GM12878 (cell line): ENCODE results near the gene MEIS2. TPM values are rescaled to one million over a fixed set of nuclear protein-coding genes. Genes with fewer than 3 reads are reported as not detected.

Experiments used
- ATAC-seq: fragments of 200-7000 bp; cut with Tn5 transposase; 3 replicates; pipeline ENCODE4 v1.9.1; 2020; ENCODE audit warnings: mild to moderate bottlenecking, moderate library complexity
- BruUV-seq: library from RNA; stranded (reverse); fragments of 400-500 nt; replicated peaks from 2 replicates; lab custom pipeline; 2021; lab: Mats Ljungman, UMichigan
- CTCF ChIA-PET: fragments of 300-600 bp; sonication (Branson Sonifier 250); formaldehyde crosslinking; extraction: SDS; loops from one replicate; lab custom pipeline; 2021; ENCODE audit warnings: inconsistent platforms; lab: Yijun Ruan, JAX
- POLR2A ChIA-PET: fragments of 350-600 bp; formaldehyde crosslinking; extraction: SDS; loops from one replicate; lab custom pipeline; 2021; ENCODE audit warnings: inconsistent platforms; lab: Charles Lee
- RAD21 ChIA-PET: fragments of 300-600 bp; sonication (Branson Sonifier 250); formaldehyde crosslinking; loops from one replicate; lab custom pipeline; 2023; ENCODE audit warnings: antibody characterized with exemption; ENCODE audit not compliant: unreplicated experiment; lab: Charles Lee
- SMC1A ChIA-PET: fragments of 300-600 bp; sonication (Branson Sonifier 250); formaldehyde crosslinking; loops from one replicate; lab custom pipeline; 2023; ENCODE audit not compliant: unreplicated experiment, uncharacterized antibody; lab: Charles Lee
- DNase-seq: peaks from one replicate; pipeline ENCODE4 v3.0.0-alpha.2; 2011; ENCODE audit warnings: low read depth, low spot score
- FAIRE-seq: peaks from 3 replicates; lab custom pipeline; 2011; peaks lifted over from hg19 to GRCh38; lab: Jason Lieb, UNC
- H2AFZ ChIP-seq: 2 replicates; pipeline ENCODE4 v1.6.0; 2011; ENCODE audit warnings: low read depth, low read length, control low read depth; ENCODE audit not compliant: control insufficient read depth
- H3K27ac ChIP-seq: 2 replicates; pipeline ENCODE4 v1.5.1; 2011; ENCODE audit warnings: control low read depth; ENCODE audit not compliant: control insufficient read depth, insufficient read depth
- H3K27me3 ChIP-seq, 2 experiments: replicated peaks in 1 of 2; 2 replicates each; pipeline versions ENCODE4 v1.6.0 to v1.6.1; 2011; ENCODE audit warnings: low read length in 1 of 2; ENCODE audit not compliant: control insufficient read depth in 2 of 2, insufficient read depth in 2 of 2
- H3K36me3 ChIP-seq, 2 experiments: 2 replicates each; pipeline ENCODE4 v1.5.1; 2011; ENCODE audit warnings: low read length in 1 of 2; ENCODE audit not compliant: control insufficient read depth in 2 of 2, insufficient read depth in 2 of 2
- H3K4me1 ChIP-seq: 2 replicates; pipeline ENCODE4 v1.6.1; 2011; ENCODE audit warnings: mild to moderate bottlenecking, low read length, moderate library complexity, mixed read lengths; ENCODE audit not compliant: control insufficient read depth, insufficient read depth
- H3K4me2 ChIP-seq: 2 replicates; pipeline ENCODE4 v1.6.0; 2011; ENCODE audit warnings: control low read depth; ENCODE audit not compliant: control insufficient read depth, insufficient read depth
- H3K4me3 ChIP-seq: fragments of 200-600 bp; sonication (generic); 2 replicates; pipeline ENCODE4 v1.5.1; 2016
- H3K79me2 ChIP-seq: 2 replicates; pipeline ENCODE4 v1.6.0; 2011; ENCODE audit warnings: low read length; ENCODE audit not compliant: control insufficient read depth, insufficient read depth
- H3K9ac ChIP-seq: 2 replicates; pipeline ENCODE4 v1.8.0; 2011; ENCODE audit warnings: low read length, control low read depth, mixed read lengths; ENCODE audit not compliant: control insufficient read depth, insufficient read depth
- H3K9me3 ChIP-seq: replicated peaks from 3 replicates; pipeline ENCODE4 v1.5.1; 2011; ENCODE audit warnings: mild to moderate bottlenecking, low read length; ENCODE audit not compliant: control insufficient read depth, insufficient read depth
- H4K20me1 ChIP-seq: 2 replicates; pipeline ENCODE4 v1.6.0; 2011; ENCODE audit not compliant: control insufficient read depth, insufficient read depth
- ASH2L ChIP-seq: fragments of 300-600, 200-600 bp; sonication (generic); IDR thresholded peaks from 2 replicates; pipeline ENCODE4 v1.6.1; 2017; ENCODE audit warnings: low read depth, mild to moderate bottlenecking, borderline replicate concordance
- BCL11A ChIP-seq: IDR thresholded peaks from 2 replicates; pipeline ENCODE4 v1.6.1; 2011; ENCODE audit warnings: low read depth, low read length
- DPF2 ChIP-seq: fragments of 450-650 bp; IDR thresholded peaks from 2 replicates; pipeline ENCODE4 v1.6.1; 2017; ENCODE audit warnings: mild to moderate bottlenecking
- MTA2 ChIP-seq: fragments of 450-650 bp; IDR thresholded peaks from 2 replicates; pipeline ENCODE4 v1.6.1; 2016; ENCODE audit warnings: low read depth, mild to moderate bottlenecking, moderate library complexity
- NR2F1 ChIP-seq: fragments of 450-650 bp; conservative IDR thresholded peaks from 2 replicates; pipeline ENCODE4 v1.6.1; 2017; ENCODE audit warnings: mild to moderate bottlenecking
- NRF1 ChIP-seq: conservative IDR thresholded peaks from 2 replicates; pipeline ENCODE4 v1.6.1; 2011; ENCODE audit warnings: mild to moderate bottlenecking, low read depth, low read length, improper control_type of control experiment
- RAD51 ChIP-seq: fragments of 450-650 bp; IDR thresholded peaks from 2 replicates; pipeline ENCODE4 v1.6.1; 2016; ENCODE audit warnings: moderate library complexity, mild to moderate bottlenecking, inconsistent platforms
- ZNF274 ChIP-seq: IDR thresholded peaks from one replicate; pipeline ENCODE4 v1.8.0; 2011; ENCODE audit not compliant: insufficient read length, insufficient read depth
- ZSCAN29 ChIP-seq: fragments of 450-650 bp; IDR thresholded peaks from 2 replicates; pipeline ENCODE4 v1.6.1; 2017; ENCODE audit warnings: mild to moderate bottlenecking, moderate library complexity
- in situ Hi-C: fragments of 300-500 bp; cut with MboI; formaldehyde crosslinking; loops from 9 replicates; pipeline ENCODE4 v1.14.3; 2018; ENCODE audit warnings: mixed read lengths
- intact Hi-C: fragments of 100-400 bp; cut with micrococcal nuclease; formaldehyde crosslinking; loops from one replicate; pipeline ENCODE4 v1.14.2; 2022; ENCODE audit not compliant: unreplicated experiment
- polyA plus RNA-seq, 11 experiments: library from polyadenylated mRNA; depleted of rRNA in 4 of 11; unstranded in 6 of 11; stranded (reverse) in 5 of 11; fragments of >200 nt; fragmentation: Nextera tagmentation in 4 of 11; fragmentation: Illumina TruSeq in 1 of 11; extraction: Ambion mirVana in 4 of 11; extraction: Trizol in 1 of 11; gene quantifications; 1 replicate in 1 of 11; 2 replicates in 10 of 11; pipeline versions ENCODE4 v1.2.1 to v1.2.3, GENCODE V29; 2011 to 2016; ENCODE audit warnings: inconsistent platforms in 2 of 11, missing spikeins in 2 of 11, low read depth in 1 of 11
- total RNA-seq, 4 experiments: library from RNA; depleted of rRNA in 3 of 4; stranded (reverse); fragments of >200 nt in 3 of 4; fragmentation: Illumina TruSeq in 1 of 4; extraction: Trizol in 1 of 4; gene quantifications; 2 replicates each; pipeline versions ENCODE4 v1.2.1 to v1.2.3, GENCODE V29; 2013 to 2021
- TF ChIP-seq, protein P1 (sequence below): fragments of 450-650 bp; IDR thresholded peaks from 2 replicates; pipeline ENCODE4 v1.6.1; 2016; ENCODE audit warnings: mild to moderate bottlenecking, moderate library complexity, borderline replicate concordance
- TF ChIP-seq, protein P2 (sequence below): IDR thresholded peaks from 2 replicates; pipeline ENCODE4 v1.6.1; 2011; ENCODE audit warnings: borderline replicate concordance, low read depth, mild to moderate bottlenecking, moderate library complexity, mixed read lengths, low read length; ENCODE audit not compliant: insufficient read depth; ENCODE audit errors: extremely low read length
- TF ChIP-seq, protein P3 (sequence below): IDR thresholded peaks from 2 replicates; pipeline ENCODE4 v1.6.1; 2012; ENCODE audit warnings: low read depth, low read length, improper control_type of control experiment
- TF ChIP-seq, protein P4 (sequence below): fragments of 450-650 bp; formaldehyde crosslinking; IDR thresholded peaks from 2 replicates; pipeline ENCODE4 v1.4.0; 2020; ENCODE audit warnings: mild to moderate bottlenecking, moderate library complexity

The MEIS2 gene
- total and polyA plus RNA-seq, 10 of the 15 experiments (the other 5 are each of a cell fraction or from before 2014, with no cell fraction given) = 9.2 to 54.0 (median 20.4) TPM

DNA sequence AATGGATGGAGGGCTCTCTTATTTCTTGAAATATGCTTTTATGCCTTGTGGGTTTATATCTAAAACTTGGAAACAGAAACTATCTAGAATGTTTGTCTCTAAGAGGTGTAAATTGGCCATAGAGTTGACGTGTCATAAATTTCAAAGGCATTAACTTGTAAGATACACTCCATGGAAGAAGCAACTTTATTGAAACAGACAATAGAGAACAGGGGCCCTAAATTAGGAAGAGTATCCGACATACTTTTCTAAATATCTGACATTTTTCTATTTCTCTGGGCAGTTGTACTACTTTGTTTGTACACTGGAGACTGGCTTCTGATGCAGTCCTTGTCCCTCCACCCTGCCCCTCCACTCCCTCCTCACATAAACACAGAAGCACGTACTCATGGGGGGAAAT, 50.0 kb downstream of the MEIS2 start (continued):
- TF ChIP-seq, protein P1, sequence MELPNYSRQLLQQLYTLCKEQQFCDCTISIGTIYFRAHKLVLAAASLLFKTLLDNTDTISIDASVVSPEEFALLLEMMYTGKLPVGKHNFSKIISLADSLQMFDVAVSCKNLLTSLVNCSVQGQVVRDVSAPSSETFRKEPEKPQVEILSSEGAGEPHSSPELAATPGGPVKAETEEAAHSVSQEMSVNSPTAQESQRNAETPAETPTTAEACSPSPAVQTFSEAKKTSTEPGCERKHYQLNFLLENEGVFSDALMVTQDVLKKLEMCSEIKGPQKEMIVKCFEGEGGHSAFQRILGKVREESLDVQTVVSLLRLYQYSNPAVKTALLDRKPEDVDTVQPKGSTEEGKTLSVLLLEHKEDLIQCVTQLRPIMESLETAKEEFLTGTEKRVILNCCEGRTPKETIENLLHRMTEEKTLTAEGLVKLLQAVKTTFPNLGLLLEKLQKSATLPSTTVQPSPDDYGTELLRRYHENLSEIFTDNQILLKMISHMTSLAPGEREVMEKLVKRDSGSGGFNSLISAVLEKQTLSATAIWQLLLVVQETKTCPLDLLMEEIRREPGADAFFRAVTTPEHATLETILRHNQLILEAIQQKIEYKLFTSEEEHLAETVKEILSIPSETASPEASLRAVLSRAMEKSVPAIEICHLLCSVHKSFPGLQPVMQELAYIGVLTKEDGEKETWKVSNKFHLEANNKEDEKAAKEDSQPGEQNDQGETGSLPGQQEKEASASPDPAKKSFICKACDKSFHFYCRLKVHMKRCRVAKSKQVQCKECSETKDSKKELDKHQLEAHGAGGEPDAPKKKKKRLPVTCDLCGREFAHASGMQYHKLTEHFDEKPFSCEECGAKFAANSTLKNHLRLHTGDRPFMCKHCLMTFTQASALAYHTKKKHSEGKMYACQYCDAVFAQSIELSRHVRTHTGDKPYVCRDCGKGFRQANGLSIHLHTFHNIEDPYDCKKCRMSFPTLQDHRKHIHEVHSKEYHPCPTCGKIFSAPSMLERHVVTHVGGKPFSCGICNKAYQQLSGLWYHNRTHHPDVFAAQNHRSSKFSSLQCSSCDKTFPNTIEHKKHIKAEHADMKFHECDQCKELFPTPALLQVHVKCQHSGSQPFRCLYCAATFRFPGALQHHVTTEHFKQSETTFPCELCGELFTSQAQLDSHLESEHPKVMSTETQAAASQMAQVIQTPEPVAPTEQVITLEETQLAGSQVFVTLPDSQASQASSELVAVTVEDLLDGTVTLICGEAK = peak; percentile 73; the same call in 1 of the 2 replicates

DNA sequence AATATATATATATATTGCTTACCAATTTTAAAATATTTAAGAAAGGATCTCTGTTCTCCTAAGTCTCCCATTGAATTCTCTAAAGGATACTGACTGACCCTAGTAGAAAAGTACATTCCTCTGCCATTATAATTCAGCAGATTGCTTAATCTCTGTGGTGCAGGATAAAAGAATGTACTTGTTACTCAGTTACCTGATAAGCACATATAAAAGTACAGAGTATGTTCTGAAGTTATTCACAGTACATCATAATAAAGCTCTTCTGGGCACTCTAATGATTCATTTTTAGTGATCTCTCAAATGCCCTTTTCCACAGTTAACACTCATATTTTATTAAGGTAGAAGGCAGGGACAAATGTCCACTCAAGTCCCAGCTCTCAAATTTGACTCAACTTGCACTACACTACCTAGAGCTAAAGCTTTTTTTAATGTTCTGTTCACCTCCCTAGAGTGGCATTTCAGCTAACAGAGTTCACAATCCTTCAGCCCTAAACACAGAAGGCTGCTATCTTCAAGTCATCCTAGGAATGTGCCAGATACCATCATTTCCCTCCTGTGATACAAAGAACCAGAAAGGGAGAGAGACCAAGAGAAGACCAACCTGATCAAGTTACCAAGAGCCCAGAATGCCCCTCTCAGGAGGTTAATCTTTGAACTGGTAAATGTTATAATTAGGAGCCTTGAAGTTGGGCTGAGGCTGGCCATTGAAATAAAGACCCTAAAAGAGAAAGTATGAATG, 53.3 kb downstream of the MEIS2 start:
- DNase-seq (no peak), ATAC-seq (peak; percentile 21; the same call in 2 of the 3 replicates), FAIRE-seq (no peak)
- Histone ChIP-seq H3K36me3 (no peaks in the 10 kb centered on the region), H3K9me3 (no peaks in the 10 kb centered on the region), H3K4me3 (no peak overlapping the region), H3K9ac (no peak overlapping the region), H3K27ac (no peak overlapping the region), H3K27me3 (no peaks in the 10 kb centered on the region), H3K4me2 (no peak overlapping the region), H3K79me2 (no peaks in the 10 kb centered on the region), H4K20me1 (no peaks in the 10 kb centered on the region), H2AFZ (no peak overlapping the region), H3K4me1 (no peaks in the 10 kb centered on the region)
- intact Hi-C loops (no loop called here), in situ Hi-C loops (no loop called here)
- POLR2A ChIA-PET = interaction anchor here (1.2 to 1.6 kb wide), 4 partner anchors 12 to 33 kb away, joined by 3 to 4 read pairs (median 4); no protein-coding TSS in a partner anchor
- RAD21 ChIA-PET = interaction anchor here (1.2 to 1.4 kb wide), 2 partner anchors 42 to 101 kb away, joined by 3 to 4 read pairs; no protein-coding TSS in a partner anchor
- CTCF ChIA-PET = interaction anchor here (1.3 to 1.6 kb wide), 3 partner anchors 12 to 28 kb away, joined by 4 to 7 read pairs (median 5); no protein-coding TSS in a partner anchor
- SMC1A ChIA-PET = interaction anchor here (1.0 to 4.4 kb wide), 11 partner anchors 10 to 80 kb away, joined by 3 to 45 read pairs (median 4); no protein-coding TSS in a partner anchor
- no TSS peak for BruUV-seq
- TF ChIP-seq, protein P2, sequence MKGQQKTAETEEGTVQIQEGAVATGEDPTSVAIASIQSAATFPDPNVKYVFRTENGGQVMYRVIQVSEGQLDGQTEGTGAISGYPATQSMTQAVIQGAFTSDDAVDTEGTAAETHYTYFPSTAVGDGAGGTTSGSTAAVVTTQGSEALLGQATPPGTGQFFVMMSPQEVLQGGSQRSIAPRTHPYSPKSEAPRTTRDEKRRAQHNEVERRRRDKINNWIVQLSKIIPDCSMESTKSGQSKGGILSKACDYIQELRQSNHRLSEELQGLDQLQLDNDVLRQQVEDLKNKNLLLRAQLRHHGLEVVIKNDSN = no peak
- TF ChIP-seq MTA2 = no peak
- no peak for TF ChIP-seq ASH2L
- TF ChIP-seq ZNF274 = no peak
- TF ChIP-seq NRF1 = no peak
- TF ChIP-seq, protein P3, sequence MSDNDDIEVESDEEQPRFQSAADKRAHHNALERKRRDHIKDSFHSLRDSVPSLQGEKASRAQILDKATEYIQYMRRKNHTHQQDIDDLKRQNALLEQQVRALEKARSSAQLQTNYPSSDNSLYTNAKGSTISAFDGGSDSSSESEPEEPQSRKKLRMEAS = no peak
- TF ChIP-seq RAD51 = no peak
- no peak for TF ChIP-seq NR2F1
- TF ChIP-seq BCL11A = no peak
- TF ChIP-seq DPF2 = no peak
- TF ChIP-seq, protein P4, sequence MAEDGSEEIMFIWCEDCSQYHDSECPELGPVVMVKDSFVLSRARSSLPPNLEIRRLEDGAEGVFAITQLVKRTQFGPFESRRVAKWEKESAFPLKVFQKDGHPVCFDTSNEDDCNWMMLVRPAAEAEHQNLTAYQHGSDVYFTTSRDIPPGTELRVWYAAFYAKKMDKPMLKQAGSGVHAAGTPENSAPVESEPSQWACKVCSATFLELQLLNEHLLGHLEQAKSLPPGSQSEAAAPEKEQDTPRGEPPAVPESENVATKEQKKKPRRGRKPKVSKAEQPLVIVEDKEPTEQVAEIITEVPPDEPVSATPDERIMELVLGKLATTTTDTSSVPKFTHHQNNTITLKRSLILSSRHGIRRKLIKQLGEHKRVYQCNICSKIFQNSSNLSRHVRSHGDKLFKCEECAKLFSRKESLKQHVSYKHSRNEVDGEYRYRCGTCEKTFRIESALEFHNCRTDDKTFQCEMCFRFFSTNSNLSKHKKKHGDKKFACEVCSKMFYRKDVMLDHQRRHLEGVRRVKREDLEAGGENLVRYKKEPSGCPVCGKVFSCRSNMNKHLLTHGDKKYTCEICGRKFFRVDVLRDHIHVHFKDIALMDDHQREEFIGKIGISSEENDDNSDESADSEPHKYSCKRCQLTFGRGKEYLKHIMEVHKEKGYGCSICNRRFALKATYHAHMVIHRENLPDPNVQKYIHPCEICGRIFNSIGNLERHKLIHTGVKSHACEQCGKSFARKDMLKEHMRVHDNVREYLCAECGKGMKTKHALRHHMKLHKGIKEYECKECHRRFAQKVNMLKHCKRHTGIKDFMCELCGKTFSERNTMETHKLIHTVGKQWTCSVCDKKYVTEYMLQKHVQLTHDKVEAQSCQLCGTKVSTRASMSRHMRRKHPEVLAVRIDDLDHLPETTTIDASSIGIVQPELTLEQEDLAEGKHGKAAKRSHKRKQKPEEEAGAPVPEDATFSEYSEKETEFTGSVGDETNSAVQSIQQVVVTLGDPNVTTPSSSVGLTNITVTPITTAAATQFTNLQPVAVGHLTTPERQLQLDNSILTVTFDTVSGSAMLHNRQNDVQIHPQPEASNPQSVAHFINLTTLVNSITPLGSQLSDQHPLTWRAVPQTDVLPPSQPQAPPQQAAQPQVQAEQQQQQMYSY = no peak
- no peak for TF ChIP-seq ZSCAN29
